CD4-positive, alpha-beta T cell treated with Interleukin-10 for 1 hour (primary cell): ENCODE data around the gene CDH4.

Source experiments
- DNase-seq: peaks from one replicate; pipeline ENCODE4 v3.0.0-alpha.2; 2020

Gene CDH4

DNA sequence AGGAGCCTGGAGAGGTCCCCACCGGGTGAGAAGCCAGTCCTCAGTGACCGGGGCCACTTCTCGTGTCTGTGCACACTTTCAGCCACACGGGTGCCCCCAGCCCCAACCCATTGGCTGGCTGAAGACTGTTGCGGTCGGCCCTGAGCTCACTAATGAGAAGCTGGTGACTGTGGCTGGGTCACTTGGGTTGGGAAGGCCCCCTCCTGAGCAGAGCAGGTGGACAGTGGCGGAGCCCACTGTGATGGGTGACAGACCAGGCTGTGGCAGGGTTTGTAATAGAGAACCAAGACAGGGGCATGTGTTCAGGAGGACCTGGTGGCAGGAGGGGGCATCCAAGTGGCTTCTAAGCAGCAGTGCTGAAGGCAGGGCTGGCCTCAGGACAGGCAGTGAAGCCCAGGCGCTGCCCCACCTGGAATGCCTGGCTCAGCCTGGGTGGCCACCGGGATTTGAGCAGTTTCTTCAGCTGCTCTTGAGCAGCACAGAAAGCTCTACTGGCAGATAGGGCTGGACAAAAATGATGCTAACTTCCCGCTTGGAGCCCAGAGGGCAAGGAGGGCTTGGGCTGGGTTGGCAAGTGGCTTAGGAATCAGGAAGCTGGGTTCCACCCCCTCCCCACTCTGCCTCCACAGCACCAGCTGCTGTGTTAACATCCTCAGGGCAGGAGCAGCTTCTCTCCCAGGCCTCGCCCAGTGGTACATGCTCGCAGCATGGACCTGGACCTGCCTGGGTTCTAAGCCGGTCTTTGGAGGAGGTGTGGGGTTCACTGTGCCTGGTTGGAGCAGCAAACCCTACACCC lies 256.4 kb downstream of the CDH4 start:
- DNase-seq = no peak

DNA sequence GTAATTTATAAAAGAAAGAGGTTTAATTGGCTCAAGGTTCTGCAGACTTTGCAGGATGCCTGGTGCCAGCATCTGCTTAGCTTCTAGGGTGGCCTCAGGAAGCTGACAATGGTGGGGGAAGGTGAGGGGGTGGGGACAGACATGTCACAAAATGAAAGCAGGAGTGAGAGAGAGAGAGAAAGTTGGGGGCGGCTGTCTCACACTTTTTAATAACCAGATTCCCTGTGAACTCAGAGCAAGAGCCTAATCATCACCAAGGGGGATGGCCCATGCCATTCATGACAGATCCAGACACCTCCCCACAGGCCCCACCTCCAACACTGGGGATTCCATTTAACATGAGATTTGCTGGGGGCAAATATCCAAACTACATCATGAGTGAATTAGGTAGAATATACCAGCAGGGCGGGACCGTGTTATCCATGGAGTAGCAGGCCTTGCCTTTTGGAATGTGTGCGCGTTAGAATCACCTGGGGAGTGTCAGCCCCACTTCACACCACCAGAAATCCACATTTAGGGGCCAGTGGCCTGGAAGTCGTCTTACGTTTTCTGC lies 258.8 kb downstream of the CDH4 start:
- DNase-seq = no peak

DNA sequence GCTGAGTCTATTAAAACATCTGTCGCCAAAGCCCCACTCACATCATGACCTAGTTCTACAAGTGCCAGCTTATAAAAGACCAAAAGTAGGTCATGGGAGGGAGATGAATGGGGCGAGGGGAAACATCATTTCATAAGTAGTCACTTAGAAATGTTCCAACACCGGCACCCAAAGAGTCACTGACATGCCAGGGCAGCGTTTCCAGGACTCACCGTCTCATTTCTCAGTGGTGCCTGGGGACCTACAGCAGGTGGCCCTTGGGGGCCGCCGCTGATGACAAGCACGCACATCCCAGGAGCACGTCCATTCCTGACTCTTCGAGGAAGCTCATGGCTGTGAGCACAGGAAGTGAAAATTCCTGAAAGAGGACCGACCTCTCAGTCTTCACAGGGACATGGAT lies 260.4 kb downstream of the CDH4 start:
- DNase-seq = no peak

DNA sequence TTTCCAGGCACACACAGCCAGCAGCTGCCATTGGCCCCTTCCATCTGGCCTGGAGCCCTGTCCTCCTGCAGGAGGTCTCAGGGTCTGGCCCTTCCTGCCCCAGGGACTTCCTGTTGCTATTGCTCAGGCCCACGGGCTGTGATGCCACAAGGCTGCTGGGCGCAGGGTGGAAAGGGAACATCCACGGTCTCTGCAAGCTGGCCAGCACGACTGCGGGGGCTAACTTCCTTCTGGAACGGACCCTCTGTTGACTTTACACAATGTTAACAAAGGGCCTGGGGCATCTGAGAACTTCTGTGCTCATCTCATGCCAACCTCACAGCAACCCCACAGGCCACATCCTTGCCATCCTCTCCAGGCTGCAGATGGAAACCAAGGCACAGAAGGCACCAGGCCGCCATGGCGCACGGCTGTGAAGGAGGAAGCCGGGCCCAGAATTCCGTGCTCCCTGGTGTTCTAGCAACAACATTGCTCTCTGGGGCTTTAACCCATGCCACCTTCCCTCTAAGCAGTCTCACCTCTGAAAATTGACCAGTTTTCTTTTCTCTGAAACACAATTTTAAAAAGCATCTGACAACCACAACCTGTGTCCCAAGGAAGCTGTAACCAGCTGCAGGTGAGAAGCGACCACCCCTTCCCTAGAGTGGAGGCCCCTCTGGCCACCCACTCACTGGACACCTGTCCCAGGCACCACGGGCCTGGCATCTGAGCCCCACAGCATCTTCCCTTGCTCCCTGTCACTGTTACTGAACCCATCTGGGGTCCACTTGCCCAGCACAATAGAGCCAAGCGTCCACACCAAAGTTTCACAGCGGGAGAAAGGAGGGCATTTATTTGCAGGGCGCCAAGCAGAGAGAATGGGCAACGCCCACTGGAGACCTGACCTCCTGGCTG lies 261.3 kb downstream of the CDH4 start:
- no peak for DNase-seq

DNA sequence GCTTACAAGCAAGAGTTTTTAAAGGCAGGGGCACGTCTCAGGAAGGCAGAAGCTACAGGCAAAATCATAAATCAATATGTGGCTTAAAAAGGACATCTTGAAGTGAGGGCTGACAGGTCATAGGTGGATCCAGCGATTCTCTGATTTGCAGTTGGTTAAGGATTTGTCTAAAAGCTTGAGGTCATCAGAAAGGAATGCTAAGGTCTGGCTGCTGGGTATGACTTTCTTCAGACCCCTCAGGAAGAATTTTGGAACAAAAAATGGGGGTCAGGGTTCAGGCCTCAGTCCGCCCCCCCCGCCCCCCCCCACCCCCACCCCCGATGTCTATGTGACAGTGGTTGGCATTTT lies 261.9 kb downstream of the CDH4 start:
- no peak for DNase-seq

DNA sequence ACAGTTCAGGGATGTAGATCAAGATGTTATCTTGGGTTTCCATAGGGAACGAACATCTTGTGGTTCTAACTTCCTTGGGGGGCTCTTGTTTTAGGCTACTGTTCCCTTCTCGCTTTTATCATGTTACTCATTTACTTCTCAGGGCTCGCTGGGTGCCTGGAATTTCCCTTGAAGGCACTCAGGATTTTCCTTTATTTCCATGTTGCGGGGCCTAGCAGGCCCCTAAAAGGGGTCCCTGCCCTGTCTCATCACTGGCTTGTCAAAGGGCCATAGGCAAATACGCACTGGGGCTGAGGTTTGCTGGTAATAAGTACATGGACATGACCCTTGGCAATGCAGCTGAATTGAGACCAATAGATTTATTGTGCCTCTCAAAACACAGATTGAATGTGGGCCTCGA lies 262.3 kb downstream of the CDH4 start:
- DNase-seq = no peak

DNA sequence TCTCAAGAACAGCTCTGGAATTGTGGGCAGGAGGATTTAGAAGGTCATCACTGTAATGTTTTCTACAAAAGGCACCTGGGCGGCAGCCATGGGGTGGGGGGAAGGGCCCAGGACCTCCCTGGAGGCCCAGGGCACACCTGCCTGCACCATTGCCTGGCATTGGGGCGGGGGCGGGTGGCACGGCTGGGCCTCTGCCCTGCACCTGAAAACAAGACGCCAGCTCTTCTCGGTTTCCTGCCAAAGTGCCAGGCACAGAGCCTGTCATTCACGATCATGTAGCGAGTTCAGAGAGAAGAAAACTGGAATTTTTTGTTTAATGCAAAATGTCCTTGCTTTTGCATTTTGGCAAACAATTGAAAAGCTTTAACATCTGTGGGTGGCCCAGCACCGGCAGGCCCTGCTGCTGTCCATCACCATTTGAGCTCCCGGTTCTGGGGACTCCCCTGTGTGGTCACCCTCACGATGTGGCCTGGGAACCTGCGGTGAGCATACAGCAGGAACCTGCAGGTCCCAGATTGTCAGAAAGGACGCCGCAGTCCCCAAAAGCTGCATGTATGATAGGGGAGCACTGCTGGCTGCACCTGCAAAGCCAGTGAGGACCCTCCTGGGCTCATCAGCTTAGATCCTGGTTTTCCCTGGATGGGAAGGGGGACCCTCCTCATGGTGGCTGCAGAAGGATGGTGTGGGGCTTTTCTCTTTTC lies 262.9 kb downstream of the CDH4 start:
- no peak for DNase-seq

DNA sequence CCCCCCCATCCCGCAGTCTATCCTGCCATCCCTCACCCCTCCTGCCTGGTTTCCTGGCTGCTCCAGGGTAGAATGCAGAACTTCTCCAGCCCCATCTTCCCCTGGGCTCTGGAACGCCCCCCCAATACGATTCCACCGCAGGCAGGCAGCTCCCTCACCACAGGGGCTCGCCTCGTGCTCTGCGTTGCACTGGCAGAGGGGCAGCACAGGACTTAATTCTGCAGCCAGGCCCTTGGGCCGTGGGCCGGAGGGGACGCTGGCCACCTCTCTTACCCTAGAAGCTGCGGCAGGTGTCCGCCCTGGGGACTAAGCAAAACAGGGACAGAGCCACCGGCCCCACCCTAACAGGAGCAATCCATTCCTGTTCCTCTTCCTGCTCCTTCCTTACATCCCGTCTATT lies 263.9 kb downstream of the CDH4 start:
- no peak for DNase-seq

DNA sequence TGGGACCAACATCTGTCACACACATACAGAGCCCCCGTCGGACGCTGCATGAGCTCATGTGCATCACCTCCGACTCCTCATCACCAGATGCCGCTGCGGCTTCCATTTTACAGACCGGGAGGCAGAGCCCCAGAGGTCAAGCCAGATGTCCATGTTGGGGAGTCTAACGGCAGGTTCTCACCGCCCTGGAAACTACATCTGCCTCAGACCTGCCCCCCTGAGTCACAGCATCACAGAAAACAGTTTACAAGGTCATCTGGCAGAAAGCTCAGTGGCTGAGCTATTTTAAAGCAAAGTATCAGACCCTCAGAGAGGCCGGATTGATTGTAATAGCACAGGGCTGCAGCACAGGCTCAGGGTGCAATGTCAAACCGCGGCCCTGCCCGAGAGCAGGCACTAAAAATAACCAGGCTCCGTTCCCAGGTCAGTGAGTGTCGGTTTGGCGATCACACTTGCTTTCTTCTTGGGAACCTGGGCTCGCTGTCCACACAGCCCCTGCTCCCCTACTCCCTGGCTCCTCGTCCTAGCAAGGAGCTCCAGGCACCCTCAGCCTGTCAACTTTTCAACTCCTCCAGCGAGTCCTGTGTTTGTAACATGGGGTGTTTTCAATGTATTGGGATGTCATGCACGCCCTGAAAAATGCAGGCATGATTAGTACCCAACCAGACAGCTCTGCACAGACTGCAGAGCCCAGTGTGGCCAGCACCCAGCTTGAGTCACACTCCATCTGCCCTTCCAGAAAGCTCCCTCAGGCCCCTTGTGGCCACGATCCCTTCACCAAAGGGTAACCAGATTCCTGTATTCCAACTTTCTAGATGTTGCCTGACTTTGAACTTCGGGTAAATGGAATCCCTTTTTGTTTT lies 264.5 kb downstream of the CDH4 start:
- no peak for DNase-seq

DNA sequence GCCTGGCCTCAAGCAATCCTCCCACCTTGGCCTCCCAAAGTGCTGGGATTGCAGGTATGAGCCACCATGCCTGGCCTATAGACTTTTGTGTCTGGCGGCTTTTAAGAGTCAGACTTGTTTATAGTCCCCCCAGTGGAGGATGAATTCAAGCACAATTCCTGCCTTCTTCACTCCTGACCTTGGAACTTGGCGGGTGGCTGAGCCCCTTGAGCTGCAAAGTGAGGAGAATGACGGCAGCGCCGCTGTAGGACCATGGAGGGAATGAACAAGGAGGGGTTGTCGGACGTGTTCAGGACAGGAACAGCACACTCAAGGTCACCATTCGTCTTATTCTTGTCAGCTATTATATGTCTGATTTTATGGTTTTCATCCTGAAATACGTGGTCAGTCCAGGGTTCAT lies 265.4 kb downstream of the CDH4 start:
- no peak for DNase-seq

DNA sequence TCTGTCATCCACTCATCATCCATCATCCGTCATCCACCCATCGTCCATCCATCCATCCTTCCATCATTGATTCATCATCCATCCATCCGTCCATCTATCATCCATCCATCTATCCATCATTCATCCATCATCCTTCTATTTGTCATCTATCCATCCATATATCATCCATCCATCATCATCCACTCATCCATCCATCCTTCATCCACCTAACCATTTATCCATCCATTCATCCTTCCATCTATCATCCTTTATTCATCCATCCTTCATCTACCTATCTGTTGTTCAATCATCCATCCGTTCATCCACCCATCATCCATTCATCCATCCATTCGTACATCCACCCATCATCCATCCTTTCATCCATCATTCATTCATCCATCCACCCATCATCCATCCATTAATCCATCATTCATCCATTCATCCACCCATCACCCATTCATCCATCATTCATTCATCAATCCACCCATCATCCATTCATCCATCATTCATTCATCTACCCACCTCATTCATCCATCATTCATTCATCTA lies 266.4 kb downstream of the CDH4 start:
- DNase-seq = no peak

DNA sequence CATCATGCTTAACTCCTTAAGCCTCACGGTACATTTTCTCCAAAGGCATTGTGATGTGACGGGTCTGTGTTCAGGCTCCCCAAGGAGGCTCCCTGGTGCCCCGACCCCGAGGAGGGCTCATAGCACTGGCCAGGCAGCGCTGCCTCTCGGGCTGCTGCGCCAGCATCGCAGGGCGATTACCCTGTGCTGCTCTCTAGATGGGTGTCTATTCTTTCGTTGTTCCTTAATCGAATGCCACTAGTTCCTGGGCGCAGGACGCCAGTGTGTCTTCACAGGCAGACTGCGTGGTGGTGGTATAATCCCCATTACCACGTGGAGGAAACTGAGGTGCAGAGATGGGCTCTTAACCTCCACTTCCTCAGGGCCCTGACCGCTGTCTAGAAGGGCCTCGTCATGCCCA lies 267.4 kb downstream of the CDH4 start:
- no peak for DNase-seq

DNA sequence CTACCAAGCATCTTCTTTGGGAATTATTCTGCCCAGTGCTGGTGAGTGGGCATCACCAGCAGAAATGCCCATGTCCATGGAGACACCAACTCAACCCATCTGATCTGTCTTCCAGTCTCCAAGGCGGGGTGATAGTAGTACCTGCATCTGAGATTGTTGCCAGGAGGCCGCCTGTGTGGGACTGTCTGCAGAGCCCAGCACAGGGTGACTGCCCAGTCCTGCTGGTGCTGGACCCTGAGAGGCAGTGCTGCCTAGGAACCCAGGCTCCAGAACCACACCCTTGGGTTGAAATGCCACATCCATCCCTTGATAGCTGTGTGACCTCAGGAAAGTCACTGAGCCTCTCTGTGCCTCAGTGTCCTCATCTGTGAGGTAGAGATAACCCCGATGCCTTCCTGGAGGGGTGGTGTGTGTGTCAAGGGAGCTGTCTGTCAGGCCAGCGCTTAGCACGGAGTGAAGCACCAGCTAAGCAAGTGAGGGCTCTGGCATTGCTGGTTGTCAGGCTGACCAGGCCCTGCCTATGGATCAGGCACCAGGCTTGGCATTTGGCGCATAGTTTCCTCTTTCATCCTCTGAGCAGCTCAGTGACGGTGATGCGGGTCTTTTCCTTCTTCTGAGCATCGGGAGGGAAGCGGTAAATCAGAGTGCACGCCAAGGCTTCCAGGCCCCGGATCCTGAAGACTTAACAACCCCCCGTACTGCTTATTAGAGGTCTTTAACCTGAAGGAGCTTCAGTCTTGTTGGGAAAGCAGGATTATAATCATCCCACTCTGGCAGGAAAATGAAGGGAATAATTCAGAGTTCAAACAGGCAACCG lies 268.2 kb downstream of the CDH4 start:
- no peak for DNase-seq

DNA sequence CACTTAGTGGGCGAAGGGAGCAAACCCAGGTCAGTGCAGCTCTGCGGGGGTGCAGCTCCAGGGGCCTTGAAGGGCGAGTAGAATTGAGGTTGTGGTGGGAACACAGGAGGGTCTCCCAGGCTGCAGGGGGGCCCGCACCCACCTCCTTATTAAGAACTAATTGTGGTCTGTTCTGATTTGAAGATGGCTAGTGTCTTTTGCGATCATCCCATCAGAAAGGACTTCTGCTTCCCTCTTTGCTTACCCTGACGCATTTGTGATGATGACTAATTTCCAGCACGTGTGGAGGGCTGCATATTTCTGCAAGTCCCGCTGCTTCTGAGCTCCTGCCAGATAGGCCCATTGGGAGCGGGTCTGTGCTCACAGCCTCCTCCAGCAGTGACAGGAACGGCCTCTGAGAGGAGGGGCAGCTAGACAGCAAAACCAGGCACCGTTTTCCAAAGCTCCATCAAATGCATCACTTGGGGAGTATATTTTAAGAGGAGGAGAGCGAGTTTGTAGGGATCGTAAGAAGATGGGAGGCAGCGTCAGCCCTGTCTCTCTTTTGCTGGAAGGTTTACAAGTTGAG lies 268.9 kb downstream of the CDH4 start:
- no peak for DNase-seq

DNA sequence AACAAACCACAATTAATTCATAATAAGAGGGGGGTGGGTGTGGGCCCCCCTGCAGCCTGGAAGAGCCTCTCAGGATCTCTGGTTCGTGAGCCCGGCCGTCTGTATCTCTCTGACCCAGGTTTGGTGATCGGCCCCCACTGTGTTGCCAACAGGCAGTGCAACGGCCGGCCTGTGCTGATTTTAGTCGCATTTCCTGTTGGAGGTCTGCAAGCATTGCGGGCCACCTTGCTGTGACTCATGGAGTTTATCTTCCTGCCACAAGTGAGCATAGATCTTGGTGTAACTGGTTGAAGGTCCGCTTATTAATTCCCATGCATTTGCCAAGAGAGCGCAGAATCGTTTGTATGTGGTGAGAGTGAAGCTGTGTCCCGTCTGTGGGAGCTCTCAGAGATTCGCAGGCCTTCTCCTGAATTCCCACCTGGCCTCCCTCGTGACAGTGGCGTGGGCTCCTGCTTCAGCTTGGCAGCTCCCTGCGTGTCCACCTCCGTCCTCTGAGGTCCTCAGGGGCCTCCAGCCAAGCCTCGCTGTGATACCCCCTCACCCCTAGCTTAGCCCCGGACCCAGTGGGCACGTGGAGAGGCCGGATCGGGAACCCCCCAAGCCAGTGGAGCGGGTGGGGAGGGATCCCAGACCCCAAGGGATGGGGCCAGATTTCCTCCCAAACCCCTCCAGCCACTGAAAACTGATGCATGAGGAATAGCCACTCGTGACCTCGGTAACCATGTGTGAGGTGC lies 269.8 kb downstream of the CDH4 start:
- DNase-seq = no peak

DNA sequence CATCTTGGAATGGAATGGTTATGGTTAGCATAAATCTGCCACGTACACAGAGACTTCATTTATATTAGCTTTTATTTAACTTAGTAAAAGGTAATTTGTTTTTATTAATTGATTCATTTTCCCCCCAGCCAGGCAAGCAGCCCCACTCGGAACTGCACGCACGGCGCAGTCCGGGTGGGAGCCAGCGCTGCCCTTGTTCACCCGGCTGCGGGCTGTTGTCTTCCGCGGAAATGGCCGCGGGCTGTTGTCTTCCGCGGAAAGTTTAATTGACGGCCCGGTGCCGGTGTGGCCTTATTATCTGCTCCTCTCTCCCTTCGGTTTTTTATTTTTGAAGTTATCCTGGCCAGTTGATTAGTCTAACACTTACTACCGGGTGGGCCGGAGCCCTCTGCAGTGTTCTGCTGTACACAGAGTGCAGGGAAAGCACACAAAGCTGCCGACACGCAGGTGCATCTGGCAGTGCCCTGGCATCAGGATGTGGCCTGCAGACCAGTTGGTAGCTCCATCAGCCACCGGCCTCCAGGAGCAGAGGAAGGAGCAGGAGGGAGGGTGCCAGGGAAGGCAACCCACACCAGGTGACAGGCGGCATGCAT lies 270.5 kb downstream of the CDH4 start:
- DNase-seq = no peak

DNA sequence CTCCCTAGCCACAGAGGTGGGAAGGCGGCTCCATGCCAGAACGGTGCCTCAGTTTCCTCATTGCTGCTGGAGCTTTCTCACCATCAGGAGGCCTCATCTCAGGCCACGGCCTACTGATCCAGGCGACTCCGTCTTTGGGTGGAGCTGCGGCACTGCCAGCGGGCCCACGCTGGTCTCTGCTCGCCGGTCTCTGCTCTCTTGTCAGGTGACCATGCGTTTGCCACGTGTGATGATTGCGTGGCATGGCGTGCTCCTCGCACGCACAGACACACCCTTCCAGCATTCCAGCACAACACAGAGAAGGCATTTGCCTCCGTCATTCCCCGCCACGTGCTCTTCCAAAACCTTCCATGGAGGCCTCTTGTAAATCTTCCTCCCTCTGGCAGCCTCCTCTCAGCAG lies 271.1 kb downstream of the CDH4 start:
- no peak for DNase-seq

DNA sequence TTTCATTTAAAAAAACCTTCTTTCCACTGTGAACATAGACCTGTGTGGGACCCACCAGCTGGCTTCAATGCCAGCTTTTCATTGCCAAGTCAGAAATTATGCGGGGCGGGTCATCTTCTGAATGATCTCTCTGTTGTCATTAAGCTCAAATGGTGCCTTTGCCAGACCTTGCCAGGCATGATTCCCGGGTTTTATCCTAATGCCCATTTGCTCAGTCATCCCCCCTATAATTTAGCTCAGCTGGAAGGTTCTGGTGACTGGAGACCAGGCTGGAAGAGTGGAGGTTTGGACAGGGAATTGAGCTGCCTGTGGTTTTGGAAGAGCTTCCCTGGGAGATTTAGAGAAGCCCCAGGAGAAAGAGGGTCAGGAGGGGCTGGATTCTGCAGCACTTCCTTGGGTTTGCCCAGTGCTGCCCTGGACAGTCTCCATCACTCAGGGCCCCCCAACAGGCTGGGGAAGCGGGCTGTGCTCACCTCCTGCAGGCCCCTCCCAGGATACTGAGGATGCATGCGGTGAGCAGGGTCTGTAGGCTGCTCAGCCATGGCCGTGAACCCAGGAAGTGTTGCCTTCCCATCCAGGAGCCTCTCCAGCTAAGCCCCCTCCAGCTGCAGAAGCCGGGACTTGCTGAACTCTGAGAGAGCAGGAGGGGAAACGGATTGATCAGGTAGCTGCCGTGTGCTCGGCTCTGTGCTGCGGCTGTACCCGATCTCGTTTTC lies 273.0 kb downstream of the CDH4 start:
- DNase-seq = no peak
